Measurements from ENCODE around the gene MCM9.

The MCM9 gene

GRCh38 chr6:118860363-118860762 is 74.6 kb downstream of the MCM9 start:
- DNase-seq = no peak

GRCh38 chr6:118859517-118860064 is 75.4 kb downstream of the MCM9 start:
- no peak for DNase-seq

DNA sequence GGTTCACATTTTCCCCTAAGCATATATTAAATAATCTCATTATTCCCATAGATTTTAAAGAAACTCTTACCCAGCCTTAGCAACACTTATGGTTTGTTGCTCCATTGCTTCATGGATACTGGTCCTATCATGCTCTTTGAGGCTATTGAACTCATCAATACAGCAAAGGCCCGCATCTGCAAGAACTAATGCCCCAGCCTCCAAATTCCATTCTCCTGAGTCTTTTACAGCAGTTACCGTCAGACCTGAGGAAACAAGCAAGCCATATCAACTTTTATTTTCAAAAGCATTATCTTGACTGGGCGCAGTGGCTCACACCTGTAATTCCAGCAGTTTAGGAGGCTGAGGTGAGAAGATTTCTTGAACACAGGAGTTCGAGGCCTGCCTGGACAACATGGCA is 78.7 kb downstream of the MCM9 start:
- DNase-seq = no peak

DNA sequence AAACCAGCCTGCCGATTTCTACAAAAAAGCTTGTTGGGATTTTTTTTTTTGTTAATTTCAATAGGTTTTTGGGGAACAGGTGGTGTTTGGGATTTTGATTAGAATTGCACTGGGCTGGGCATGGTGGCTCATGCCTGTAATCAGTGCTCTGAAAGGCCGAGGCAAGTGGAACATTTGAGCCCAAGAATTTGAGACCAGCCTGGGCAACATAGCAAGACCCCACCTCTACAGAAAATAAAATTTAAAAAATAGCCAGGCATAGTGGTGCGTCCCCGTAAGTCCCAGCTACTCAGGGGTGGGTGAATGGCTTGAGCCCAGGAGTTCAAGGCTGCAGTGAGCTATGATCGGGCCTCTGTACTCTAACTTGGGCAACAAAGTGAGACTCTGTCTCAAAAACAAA is 81.6 kb downstream of the MCM9 start:
- DNase-seq = no peak

- no peak for DNase-seq
Measured at GRCh38 chr6:118844915-118845314, 90.0 kb downstream of the MCM9 start.

- no peak for DNase-seq
Measured at GRCh38 chr6:118843685-118844390, 91.1 kb downstream of the MCM9 start.

DNA sequence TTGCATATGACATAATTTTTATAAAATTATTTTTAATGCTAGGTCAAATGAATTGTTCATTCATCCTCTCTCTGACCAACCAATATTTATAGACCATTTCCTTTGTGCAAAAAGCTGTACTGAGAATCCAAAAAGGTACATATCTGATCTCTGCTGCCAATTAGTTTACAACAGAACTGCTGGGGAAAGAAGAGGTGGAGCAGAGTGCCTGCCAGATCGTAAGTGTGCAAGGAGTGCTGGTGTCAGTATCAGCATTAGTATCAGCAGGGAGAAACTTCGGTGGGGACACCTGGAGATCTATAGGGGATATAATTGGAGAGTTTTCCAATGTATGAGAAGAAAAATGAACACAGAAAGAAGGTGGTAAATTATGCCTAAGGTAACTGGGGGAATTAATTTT is 104.3 kb downstream of the MCM9 start:
- DNase-seq = no peak

DNA sequence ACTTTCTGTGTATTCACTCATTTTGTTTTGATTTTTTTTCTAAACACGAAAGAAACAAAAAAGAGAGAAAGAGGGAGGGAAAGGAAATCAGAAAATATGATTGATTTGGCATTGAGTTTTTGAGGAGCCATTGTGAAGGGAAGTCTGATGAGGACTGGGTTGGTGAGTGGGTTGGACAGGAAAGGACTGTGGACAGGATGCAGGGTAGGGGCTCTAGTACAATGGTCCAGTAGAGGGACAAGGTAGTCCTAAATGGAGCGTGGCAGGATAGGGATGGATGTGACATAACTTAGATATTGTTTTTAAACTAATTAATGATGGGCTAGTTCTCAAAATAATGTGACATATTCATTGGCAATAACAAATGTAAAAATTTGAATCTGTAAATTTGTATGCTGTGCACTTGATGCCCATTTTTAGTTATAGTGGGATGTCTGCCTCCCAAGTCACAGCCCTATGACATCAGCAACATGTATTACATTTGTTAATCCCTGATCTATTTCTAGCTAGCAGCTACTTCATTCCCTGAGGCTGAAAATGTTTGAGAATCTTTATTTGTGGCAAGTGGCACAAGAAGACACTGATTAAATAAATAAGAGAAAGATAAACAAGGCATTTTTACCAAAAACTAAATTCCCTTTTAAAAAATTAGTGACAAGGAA is 105.0 kb downstream of the MCM9 start:
- DNase-seq = no peak

DNA sequence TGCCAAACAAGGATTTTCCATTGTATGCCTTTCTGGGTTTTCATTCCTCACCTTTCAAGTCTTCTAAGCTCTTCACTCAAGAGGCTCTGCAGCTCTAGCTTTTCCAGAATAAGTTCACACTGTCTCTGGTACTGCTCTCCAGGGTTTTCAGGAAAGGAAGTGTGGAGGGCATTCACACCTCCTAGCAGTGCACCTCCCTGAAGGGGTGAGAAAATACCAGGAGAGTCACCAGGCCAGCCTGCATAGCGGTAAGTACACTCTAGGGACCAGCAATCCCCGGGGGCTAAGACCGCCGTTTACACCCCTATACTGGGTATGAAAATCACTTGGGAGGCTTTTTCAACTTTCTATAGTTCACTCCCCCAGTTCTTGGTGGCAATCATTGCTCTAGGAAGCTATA is 108.9 kb downstream of the MCM9 start:
- DNase-seq = no peak

DNA sequence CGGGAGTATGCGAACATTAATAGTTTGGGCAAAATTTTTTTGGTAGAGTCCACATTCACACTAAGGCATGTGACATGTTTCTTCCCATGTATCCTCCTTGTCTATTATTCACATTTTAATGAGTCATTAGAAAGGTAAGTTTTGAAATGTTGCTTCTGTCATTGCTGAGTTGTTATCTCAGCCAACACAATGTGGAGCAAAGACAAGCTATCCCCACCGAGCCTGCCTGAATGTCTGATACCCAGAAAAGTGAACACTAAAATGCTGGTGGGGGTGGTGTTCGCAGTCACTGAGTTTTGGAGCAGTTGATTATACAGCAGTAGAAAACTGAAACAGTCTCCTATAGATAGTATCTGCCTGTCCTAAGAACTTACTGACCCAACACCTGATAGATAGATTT is 109.3 kb downstream of the MCM9 start:
- DNase-seq = no peak

- no peak for DNase-seq
Measured at GRCh38 chr6:118815495-118815894, 119.5 kb downstream of the MCM9 start.

DNA sequence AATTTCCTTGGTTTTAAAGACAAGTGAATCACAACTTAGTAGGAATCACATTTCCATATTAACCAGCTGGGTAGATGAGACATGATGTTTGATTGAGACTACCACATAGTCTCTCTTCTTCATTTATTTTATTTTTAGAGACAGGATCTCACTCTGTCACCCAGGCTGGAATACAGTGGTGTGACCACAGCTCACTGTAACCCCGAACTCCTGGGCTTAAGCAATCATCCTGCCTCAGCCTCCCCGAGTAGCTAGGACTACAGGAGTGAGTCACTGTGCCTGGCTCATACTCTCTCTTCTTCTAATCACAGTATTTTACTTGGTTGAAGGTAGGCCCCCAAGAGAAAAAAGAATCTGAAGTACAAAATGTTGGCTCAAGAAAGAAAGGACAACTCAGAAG is 121.2 kb downstream of the MCM9 start:
- no peak for DNase-seq

GRCh38 chr6:118812970-118813369 is 122.0 kb downstream of the MCM9 start:
- DNase-seq = no peak

DNA sequence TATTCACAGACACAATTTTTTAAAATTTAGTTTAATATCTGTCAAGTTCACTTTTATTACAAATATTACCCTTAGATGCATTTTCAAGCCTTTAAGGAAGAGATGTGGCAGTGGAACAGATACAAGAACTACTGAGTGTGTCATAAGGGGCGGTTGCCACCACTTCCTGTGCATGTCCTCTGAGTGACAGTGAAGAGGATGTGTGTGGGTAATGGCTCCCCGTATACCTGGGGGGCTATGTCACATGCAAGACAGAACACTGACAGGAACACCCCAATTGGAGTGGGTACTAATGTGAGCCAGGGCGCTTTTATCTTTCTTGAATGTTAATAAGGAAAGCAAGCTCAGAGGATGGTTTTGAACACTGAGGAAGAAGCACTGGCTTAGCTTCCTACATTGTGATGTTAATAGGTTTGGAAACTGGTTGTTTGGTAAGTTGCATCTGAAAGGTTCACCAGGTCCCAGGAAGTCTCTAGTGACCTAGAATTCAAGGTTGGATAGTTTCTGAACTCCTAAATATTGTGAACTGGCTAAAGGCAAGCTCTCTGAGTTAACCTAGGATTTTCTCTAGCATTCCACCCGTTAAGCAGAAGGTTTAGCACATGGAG is 124.4 kb downstream of the MCM9 start:
- DNase-seq = no peak

DNA sequence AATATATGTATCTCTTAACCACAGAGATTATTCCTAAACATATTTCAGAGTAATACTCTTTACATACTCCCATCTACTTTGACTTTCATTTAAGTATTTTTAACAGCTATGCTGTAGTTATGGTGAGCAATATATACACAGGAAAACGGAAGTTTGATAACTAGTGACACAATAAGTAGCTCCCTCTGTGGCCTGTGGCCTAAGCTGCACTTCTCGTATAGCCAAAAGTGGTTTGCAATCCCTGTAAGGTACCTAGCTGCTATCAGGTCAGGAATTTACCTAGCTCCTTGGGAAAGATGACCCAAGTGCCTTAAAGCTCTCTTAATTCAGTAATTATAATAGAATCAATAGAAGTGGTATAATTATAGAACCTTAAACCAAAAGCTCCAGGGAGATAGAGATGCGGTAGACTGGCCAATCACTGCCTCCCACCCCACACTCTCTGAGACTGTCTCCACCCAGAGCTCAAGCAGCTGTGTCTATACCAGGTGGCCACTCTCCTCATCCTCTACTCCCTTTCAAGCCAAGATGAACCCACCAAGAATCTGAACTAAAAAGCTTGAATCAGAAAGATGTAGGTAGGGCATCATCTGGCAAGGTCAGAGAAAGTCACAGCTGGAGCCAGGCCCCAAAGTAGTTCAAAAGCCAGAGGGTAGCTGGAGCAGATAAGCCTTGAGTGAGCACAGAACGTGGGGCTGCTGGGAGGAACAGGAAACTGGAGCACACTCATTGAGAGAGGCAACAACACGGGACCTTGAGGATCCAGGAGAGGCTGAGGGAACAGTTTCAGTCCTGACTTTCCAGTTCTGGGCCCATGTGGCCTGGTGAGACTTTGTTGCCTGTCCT is 125.9 kb downstream of the MCM9 start:
- no peak for DNase-seq

GRCh38 chr6:118804091-118804490 is 130.9 kb downstream of the MCM9 start:
- DNase-seq = no peak

- no peak for DNase-seq
Measured at GRCh38 chr6:118801257-118801656, 133.7 kb downstream of the MCM9 start.

DNA sequence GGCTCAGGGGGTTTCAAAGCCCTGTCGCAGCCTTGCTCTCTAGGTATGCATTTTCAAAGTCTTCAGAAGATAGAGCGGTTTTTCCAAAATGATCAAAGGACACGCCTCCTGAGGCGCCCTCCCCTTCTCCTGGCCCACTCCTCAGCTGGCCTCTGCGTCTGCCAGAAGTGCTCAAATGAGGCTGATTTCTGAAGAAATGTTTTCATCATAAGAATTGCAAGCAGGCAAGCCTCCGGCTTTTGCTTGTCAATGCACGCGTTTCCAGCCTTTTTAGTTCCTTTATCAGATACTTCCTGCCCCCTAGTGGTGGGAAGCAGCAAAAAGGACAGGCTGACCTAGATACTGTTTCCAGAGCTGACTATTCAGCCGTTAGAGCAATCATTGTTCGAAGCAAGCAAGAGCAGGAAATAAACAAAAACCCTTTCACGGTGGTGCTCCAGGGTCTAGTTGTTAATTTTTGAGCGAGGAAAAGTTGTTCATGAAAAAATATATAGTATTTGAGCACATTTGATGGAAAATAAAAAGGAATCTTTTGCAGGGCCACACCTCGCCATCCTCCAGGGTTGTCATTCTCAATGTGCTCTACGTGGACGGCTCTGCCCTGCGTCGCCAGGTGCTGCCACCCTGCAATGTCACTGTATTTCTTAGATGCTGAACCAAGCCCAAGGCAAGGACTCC is 134.4 kb downstream of the MCM9 start:
- peak; percentile 92 for DNase-seq

GRCh38 chr6:118799826-118800225 is 135.1 kb downstream of the MCM9 start:
- no peak for DNase-seq

DNA sequence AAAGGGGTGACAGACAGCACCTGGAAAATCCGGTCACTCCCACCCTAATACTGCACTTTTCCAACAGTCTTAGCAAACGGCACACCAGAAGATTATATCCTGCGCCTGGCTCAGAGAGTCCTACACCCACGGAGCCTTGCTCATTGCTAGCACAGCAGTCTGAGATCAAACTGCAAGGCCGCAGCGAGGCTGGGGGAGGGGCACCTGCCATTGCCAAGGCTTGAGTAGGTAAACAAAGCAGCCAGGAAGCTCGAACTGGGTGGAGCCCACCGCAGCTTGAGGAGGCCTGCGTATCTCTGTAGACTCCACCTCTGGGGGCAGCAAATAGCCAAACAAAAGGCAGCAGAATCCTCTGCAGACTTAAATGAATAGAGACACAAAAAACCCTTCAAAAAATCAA is 138.4 kb downstream of the MCM9 start:
- peak; percentile 53 for DNase-seq

- no peak for DNase-seq
Measured at GRCh38 chr6:118791499-118791898, 143.5 kb downstream of the MCM9 start.

DNA sequence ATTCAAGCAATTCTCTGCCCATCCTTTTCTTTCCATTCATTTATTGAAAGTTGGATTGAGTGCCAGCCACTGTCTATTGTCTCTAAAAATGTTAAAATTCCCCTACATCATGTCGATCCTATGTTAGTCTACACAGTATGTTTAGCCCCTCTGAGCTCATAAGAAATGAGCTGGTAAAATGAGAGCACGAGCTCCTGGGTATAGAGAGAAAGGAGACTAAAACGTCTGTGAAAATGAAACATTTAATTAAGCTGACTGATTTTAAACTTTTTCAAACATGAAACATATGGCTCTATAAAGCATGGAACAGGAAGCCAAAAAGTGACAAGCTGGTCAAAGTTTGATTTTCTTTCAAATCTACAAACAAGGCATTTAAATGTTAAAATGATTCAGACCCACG is 145.0 kb downstream of the MCM9 start:
- DNase-seq = no peak

DNA sequence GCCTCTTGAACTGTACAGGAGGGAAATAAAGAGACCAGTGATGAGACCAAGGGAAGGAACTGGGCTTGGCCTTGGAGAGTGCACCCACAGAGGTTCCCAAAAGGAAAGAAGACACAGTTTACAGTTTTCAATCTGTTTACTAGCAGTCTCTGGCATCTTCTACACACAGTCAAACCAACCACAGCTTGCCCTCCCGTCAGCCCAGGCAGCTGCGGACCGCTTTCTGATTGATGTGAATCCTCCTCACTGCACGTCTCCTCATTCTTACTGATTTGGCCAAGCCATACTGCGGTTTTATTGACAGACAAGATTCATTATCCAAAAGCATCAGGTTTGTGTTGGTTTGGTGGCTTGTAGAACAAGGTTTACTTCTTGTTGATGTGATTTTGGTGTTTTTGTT is 145.5 kb downstream of the MCM9 start:
- DNase-seq = no peak

All from NCI-H345 (cell line).